ENCODE data around the gene NR2F6. TPM values are rescaled to one million over a fixed set of nuclear protein-coding genes. Genes with fewer than 3 reads are reported as not detected.
"Not testable (repeated sequence)": the region's sequence is repeated elsewhere in the genome, so short reads cannot be mapped to it uniquely, and the experiment has no call there.

NR2F6 gene
- total RNA-seq, 2 donors from 2014 or later = 5.8 to 12.9 TPM

DNA sequence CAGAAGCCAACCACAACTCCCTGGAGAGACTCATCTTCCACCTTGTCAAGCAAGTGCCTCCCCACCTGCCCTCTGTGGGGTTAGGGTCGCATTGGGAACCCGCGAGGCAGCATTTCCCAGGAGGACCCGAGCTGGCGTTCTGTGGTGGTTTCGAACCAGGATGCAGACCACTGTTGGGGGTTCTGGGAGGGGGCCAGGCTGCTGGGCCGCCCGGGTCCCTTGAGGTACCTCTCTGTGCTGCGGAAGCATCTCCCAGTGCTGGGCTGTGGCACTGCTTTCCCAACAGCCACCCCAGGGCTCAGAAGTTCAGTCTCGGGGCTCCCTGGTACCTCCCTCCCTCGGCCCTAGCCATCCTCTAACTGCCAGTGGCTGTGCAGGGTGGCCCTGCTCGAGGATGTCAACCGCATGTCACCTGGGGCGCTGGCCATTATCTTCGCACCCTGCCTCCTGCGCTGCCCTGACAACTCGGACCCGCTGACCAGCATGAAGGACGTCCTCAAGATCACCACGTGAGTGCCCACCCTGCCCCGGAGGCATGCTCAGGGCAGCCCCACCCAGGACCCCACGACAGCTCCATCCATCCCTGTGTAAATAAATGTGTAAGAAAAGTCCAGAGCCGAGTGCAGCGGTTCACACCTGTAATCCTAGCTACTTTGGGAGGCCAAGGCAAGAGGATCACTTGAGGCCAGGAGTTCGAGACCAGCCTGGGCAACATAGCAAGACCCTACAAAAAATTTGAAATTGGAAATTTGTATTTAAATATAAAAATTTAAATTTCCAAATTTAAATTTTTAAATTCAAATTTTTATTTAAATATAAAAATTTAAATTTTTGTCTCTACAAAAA lies 38.8 kb downstream of the NR2F6 start:
- Mint-ChIP-seq H3K27ac (no peak overlapping the region), H3K36me3 (peaks cover 5 to 25% of the 10 kb centered on the region in 2 donors), H3K9me3 (no peaks in the 10 kb centered on the region)
- no peak for ATAC-seq
- DNase-seq (ENCODE audit: low spot score in 2 of 2) = no peak

DNA sequence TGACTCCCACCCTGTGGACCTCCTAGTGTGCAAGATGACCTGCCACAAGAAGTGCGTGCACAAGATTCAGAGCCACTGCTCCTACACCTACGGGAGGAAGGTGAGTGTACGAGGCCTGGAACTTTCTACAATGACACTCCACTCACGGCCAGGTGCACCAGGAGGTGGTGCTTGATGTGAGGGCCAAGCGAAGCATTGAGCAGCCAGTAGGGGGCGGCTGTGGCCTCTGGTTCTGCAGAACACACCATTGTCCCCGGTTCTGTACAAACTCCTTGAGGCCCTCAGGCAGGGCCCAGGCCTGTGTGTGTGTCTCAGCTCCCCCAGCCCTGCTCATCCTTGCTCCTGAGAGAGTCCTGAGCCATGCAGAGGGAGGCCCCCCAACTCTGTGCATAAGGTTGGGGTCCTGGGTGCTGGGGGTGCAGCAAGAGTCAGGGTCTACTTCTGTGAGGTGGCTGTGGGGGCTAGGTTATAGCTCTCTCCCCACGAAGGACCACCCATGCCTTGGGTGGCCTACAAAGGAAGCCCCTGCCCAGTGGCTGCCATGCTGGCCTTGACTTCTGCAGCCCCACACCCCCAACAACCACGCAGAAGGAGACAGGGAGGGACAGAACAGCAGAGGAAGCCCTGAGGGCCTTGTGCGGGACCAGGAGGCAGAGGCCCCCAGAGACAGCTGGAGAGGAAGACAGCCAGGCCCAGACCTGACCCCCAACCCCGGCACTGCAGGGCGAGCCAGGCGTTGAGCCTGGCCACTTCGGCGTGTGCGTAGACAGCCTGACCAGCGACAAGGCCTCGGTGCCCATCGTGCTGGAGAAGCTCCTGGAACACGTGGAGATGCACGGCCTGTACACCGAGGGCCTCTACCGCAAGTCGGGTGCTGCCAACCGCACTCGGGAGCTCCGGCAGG lies 40.2 kb downstream of the NR2F6 start:
- Mint-ChIP-seq H3K36me3 (peaks cover 5 to 39% of the 10 kb centered on the region in 2 donors), H3K27ac (no peak overlapping the region), H3K9me3 (no peaks in the 10 kb centered on the region)
- peak; percentile 46 to 63 for ATAC-seq
- DNase-seq (ENCODE audit: low spot score in 2 of 2) = peak in 1 of 2 donors; percentile 50

DNA sequence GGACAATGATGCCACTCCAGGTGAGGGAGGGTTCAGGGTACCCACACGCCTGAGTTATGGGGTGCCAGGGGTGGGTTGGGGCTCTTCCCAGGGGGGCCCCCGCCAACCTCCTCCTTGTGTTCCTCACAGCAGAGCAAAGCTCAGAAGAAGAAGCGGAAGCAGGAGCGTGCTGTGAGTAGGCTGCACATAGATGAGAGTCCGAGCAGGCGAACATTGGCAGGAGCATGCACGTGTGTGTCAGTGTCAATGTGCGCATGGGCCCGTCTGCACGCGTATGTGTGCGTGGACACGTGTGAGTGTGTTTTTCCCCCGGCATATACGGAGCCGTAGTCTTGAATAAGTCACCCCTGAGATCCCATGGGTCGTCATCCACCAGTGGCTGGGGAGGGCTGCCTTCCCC lies 43.0 kb downstream of the NR2F6 start:
- ATAC-seq (no peak), DNase-seq (ENCODE audit: low spot score in 2 of 2) (no peak)
- Mint-ChIP-seq H3K9me3 (no peaks in the 10 kb centered on the region), H3K27ac (no peak overlapping the region), H3K36me3 (peaks cover 0 to 34% of the 10 kb centered on the region in 2 donors)

DNA sequence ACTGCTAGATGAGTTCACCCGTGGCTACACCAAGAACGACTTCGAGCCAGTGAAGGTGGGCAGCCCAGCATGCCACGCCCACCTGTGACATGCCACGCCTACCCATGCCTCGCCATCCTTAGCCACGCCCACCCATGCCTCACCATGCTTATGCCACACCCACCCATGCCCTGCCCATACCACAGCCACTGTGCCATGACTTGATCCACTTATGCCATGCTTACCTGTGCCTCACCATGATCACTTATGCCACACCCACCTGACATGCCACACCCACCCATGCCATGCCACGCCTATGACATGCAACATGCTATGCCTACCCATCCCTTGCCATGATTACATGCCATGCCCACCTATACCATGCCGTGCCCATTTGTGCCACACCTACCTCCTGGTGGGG lies 43.5 kb downstream of the NR2F6 start:
- Mint-ChIP-seq H3K27ac (peak overlapping the region in 1 of 2 donors; percentile 55), H3K36me3 (peaks cover 0 to 34% of the 10 kb centered on the region in 2 donors), H3K9me3 (no peaks in the 10 kb centered on the region)
- peak; percentile 32 to 38 for ATAC-seq
- no peak for DNase-seq (ENCODE audit: low spot score in 2 of 2)

DNA sequence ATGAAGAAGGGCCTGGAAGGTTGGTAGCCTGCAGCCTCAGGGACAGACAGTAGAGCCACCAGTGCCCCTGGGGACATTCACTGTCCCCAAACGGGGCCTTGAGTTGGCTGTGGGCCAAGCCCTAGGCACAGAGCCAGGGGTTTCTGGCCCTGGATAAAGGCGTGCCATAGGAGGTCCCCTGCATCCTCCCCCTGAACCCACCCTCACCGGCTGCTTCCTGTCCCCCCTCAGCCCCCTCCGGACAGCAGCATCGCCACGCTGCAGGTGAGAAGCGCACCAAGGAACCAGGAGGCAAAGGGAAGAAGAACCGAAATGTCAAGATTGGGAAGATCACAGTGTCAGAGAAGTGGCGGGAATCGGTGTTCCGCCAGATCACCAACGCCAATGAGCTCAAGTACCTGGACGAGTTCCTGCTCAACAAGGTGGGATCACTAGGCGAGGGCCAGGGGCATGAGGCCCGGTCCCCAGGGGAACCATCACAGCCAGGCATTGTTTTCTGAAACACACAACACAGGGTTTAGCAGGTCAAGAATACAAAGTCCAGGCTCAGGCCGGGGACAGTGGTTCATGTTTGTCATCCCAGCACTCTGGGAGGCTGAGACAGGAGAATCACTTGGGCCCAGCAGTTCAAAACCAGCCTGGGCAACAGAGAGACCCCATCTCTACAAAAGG lies 45.2 kb downstream of the NR2F6 start:
- ATAC-seq (no peak), DNase-seq (ENCODE audit: low spot score in 2 of 2) (no peak)
- Mint-ChIP-seq H3K9me3 (no peaks in the 10 kb centered on the region), H3K27ac (peak overlapping the region; percentile 39 to 49), H3K36me3 (peaks cover 7 to 34% of the 10 kb centered on the region in 2 donors)

DNA sequence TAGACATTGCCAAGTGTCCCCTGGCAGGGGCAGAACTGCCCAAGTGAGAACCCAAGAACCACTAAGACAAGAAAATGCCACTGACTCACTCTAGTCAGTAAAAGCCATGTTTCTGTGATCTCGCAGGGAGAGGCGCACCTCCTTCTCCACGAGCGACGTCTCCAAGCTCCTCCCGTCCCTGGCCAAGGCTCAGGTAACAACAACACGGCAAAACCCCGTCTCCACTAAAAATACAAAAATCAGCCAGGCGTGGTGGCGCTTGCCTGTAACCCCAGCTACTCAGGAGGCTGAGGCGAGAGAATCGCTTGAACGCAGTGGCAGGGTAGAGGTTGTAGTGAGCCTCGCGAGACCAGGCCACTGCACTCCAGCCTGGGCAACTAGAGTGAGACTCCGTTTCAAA lies 48.1 kb downstream of the NR2F6 start:
- Mint-ChIP-seq H3K36me3 (peaks cover 7 to 23% of the 10 kb centered on the region in 2 donors), H3K27ac (peak overlapping the region; percentile 53 to 76), H3K9me3 (no peaks in the 10 kb centered on the region)
- DNase-seq (ENCODE audit: low spot score in 2 of 2) = no peak
- ATAC-seq = no peak

DNA sequence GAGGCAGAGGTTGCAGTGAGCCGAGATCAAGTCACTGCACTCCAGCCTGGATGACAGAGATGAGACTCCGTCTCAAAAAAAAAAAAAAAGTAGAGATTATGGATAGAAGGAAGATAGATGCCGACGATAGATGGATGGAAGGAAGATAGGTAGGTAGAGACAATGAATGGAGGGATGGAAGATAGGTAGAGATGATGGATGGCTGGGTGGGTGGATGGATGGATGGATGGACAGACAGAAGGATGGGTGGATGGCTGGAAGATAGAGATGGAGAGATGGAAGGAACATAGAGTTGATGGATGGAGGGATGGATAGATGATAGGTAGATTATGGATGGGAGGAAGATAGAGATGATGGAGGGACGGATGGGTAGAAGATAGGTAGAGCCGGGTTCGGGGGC lies 49.1 kb downstream of the NR2F6 start:
- Mint-ChIP-seq H3K9me3 (no peaks in the 10 kb centered on the region), H3K27ac (peak overlapping the region; percentile 2 to 76), H3K36me3 (peaks cover 7 to 15% of the 10 kb centered on the region in 2 donors)
- ATAC-seq (no peak), DNase-seq (ENCODE audit: low spot score in 2 of 2) (no peak)

DNA sequence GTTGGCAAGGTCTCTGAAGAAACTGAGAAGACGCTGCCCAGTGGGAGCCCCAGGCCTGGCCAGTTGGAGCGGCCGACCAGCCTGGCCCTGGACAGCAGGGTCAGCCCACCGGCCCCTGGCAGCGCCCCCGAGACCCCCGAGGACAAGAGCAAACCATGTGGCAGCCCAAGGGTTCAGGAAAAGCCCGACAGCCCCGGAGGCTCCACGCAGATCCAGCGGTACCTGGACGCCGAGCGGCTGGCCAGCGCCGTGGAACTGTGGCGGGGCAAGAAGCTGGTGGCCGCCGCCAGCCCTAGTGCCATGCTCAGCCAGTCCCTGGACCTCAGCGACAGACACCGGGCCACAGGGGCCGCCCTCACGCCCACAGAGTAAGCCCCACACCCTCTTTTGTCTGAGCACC lies 50.6 kb downstream of the NR2F6 start:
- peak overlapping the region in 1 of 2 donors; percentile 44 for H3K27ac Mint-ChIP-seq
- ATAC-seq (no peak), DNase-seq (ENCODE audit: low spot score in 2 of 2) (no peak)
- no peaks in the 10 kb centered on the region for H3K9me3 Mint-ChIP-seq
- H3K36me3 Mint-ChIP-seq = peaks cover 2 to 7% of the 10 kb centered on the region in 2 donors

DNA sequence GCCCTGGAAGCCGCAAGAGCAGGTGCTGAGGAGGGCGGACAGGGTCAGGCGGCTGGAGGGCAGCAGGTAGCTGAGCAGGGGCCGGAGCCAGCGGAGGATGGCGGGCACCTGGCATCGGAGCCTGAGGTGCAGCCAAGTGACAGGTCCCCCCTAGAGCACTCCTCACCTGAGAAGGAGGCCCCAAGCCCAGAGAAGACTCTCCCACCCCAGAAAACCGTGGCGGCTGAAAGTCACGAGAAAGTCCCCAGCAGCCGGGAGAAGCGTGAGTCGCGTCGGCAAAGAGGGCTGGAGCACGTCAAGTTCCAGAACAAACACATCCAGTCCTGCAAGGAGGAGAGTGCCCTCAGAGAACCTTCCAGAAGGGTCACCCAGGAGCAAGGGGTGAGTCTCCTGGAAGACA lies 51.1 kb downstream of the NR2F6 start:
- Mint-ChIP-seq H3K9me3 (no peaks in the 10 kb centered on the region), H3K27ac (peak overlapping the region; percentile 44 to 58), H3K36me3 (peaks cover 0 to 7% of the 10 kb centered on the region in 2 donors)
- DNase-seq (ENCODE audit: low spot score in 2 of 2) = no peak
- no peak for ATAC-seq

DNA sequence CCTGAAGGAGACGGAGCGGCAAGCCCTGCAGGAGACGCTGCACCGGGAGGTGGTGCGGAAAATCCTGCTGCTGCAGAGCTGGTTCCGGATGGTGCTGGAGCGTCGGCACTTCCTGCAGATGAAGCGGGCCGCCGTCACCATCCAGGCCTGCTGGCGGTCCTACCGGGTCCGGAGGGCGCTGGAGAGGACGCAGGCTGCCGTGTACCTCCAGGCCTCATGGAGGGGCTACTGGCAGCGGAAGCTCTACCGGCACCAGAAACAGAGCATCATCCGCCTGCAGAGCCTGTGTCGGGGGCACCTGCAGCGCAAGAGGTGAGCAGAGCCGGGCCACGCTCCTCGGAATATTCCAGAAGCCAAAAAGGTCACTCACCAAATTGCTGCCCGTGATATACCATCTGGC lies 53.0 kb downstream of the NR2F6 start:
- DNase-seq (ENCODE audit: low spot score in 2 of 2) (no peak), ATAC-seq (no peak)
- no peaks in the 10 kb centered on the region for H3K9me3 Mint-ChIP-seq
- peaks cover 0 to 7% of the 10 kb centered on the region in 2 donors for H3K36me3 Mint-ChIP-seq
- H3K27ac Mint-ChIP-seq = no peak overlapping the region

DNA sequence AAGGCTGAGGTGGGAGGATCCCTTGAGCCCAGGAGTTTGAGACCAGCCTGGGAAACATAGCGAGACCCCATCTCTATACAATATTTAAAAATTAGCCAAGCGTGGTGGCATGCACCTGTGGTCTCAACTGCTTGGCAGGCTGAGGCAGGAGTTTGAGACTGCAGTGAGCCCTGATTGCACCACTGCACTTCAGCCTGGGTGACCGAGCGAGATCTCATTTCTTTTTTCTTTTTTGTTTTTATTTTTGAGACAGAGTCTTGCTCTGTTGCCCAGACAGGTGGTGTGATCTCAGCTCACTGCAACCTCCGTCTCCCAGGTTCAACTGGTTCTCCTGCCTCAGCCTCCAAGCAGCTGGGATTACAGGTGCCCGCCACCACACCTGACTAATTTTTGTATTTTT lies 54.0 kb downstream of the NR2F6 start:
- not testable (repeated sequence) for ATAC-seq; H3K36me3 Mint-ChIP-seq; H3K27ac Mint-ChIP-seq; DNase-seq (ENCODE audit: low spot score in 2 of 2); H3K9me3 Mint-ChIP-seq

DNA sequence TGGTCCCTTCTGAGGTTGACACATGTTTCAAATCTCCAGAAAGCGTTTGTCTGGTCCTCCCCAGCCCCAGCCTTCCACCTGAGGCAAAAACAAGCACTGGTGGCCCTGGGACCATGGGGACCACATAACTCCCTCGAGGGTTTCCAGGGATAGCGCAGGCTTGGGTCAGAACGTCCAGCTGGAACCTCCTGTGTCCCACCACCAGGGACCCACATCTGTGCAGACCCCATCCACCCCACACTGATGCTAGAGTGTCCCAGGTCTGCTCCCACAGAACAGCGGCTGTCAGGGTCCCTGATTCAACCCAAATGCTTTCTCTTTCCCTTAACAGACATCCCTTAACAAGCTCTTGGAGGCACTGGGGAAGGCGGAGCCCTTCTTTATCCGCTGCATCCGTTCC lies 60.1 kb downstream of the NR2F6 start:
- no peaks in the 10 kb centered on the region for H3K9me3 Mint-ChIP-seq
- DNase-seq (ENCODE audit: low spot score in 2 of 2) (no peak), ATAC-seq (no peak)
- peak overlapping the region in 1 of 2 donors; percentile 88 for H3K27ac Mint-ChIP-seq
- peaks cover 0 to 27% of the 10 kb centered on the region in 2 donors for H3K36me3 Mint-ChIP-seq

DNA sequence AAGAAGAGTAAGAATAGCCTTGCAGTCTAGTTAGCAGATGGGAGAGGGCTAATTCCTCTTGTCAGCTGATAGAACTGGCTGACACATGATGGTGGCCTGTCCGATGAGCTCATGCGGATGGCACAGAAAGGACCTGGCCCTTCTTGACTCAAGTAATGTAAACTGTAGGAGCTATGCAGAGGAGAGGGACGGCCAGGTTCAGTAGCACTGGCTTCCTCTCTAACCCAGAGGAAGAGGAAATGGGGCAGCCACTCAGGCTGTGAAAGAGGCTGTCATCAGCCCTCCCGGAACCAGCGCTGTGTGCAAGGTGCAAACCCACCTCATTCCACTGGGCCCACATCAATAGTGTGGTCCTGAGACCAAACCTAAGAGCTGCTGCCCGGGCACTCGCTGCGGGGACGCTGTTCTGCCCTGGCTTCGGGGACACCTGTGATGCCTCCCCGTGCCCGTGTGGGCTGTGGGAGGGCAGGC lies 61.3 kb downstream of the NR2F6 start:
- peak overlapping the region; percentile 87 to 97 for H3K27ac Mint-ChIP-seq
- peak in 1 of 2 donors; percentile 36 for DNase-seq (ENCODE audit: low spot score in 2 of 2)
- H3K9me3 Mint-ChIP-seq = no peaks in the 10 kb centered on the region
- H3K36me3 Mint-ChIP-seq = peaks cover 0 to 29% of the 10 kb centered on the region in 2 donors
- ATAC-seq = peak; percentile 73 to 86

DNA sequence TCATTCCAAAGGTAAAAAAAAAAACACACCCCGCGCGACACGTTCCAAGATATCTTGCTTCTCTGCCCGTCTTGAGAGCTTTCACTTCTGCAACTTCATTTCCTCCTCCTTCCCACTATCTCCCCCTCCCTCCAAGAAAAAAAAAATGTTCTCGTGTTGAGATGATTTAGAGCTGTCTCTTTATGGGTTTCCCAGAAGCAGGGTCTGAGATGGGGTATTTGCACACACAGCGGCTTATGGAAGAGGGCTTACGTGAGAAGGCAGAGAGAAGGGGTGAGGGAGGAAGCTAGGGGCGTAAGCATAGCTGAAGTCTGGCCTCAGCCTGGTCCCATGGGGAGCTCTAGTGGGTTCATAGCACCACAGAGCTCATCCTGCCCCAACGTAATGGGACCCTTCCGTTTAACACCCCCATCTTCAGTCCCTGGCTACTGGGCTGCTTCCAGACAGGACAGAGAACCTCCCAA lies 61.8 kb downstream of the NR2F6 start:
- ATAC-seq (peak; percentile 47 to 69), DNase-seq (ENCODE audit: low spot score in 2 of 2) (peak in 1 of 2 donors; percentile 20)
- Mint-ChIP-seq H3K27ac (peak overlapping the region; percentile 87 to 97), H3K36me3 (peaks cover 0 to 29% of the 10 kb centered on the region in 2 donors), H3K9me3 (no peaks in the 10 kb centered on the region)

DNA sequence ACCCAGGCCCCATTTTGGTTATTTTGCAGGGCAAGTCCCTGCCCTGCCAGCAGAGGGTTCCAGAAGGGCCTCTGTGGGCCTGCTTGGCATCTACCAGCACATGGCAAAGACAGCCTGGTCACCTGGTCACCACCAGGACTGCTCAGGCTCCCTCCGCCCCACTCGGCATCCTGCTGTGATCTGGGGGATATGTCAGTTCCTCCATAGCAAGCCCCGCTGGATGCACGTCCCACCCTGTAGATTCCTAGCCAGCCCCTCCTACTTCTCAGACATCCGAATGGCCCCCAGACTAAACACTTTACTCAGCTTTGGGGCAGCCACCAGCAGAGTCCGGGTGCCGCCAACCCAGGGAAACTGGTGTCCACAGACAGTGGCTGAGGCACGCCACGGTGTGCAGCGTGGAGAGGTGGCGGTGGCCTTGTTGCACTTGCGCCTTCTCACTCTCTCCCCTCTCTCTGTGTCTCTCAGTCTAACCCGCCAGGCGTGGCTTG lies 62.4 kb downstream of the NR2F6 start:
- Mint-ChIP-seq H3K27ac (peak overlapping the region; percentile 87 to 97), H3K9me3 (no peaks in the 10 kb centered on the region), H3K36me3 (peaks cover 0 to 29% of the 10 kb centered on the region in 2 donors)
- peak in 1 of 2 donors; percentile 27 for DNase-seq (ENCODE audit: low spot score in 2 of 2)
- peak; percentile 20 to 42 for ATAC-seq

All from activated naive CD4-positive, alpha-beta T cell treated with anti-CD3 and anti-CD28 coated beads, Interleukin-2, amount 50 U/mL, for 72 hours (primary cell).